Hypothalamus (tissue), 51 donors: ENCODE results near the gene CHST11.

Source experiments
- DNase-seq, 51 donors: peaks; one replicate each; lab custom pipeline; 2025; lab: John Stamatoyannopoulos, UW

The CHST11 gene

DNA sequence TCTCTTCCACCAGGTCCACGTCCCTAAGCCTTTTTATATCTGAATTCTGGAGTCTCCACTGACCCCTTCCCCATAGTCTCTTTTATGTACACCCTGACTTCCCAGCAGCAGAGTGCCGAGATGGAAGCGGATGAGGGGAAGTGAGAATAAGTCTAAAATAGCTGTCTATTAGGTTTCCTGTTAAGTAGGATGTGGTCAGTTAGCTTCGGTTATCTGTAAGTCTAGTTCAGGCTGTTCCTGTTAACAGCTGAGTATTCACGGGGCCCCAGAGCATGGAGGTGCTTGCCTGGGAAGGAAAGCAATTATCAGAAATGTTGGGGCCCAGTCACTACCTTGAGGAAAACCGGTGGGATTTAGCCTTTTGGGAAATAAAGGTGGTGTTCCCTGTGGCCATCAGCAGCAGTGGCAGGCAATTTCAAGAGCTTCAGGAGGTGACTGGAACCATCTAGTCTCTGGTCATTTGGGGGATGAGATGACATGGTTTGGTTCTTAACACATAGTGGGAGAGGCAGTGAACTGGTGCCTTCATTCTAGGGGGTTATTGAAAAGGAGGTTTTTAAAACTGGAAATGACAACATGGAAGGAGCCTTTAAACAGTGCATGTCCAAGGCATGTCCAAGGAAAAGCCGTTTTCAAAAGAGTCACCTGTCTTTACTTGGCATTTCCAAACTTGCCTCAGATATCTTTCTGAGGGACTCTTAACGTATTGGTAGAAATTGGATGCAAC, 21.8 kb downstream of the CHST11 start:
- peak in 1 of 51 donors; percentile 26 for DNase-seq

DNA sequence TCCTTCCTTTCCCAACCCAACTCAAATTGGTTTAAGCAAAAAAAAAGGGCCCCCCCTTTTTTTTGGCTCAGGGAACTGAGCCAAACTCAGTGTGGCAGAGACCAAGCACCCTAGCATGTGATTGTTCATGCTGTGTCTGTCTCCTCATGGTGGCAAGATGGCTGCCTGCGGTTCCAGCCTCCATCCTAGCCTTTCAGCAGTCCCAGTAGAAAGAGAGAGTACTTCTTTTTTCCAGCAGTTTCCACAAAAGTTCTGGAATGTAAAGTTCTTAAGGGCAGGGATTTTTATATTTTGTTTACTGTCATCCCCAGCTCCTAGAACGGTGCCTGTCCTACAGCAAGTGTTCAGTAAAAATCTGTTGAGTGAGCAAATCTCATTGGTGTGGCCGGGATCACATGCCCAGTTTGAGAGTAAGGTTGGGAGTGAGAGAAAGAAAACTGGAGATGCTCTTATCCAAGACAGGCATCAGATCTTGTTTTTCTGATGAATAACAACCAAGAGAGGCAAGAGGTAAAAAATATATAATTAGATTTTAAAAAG, 22.4 kb downstream of the CHST11 start:
- DNase-seq = no peak

DNA sequence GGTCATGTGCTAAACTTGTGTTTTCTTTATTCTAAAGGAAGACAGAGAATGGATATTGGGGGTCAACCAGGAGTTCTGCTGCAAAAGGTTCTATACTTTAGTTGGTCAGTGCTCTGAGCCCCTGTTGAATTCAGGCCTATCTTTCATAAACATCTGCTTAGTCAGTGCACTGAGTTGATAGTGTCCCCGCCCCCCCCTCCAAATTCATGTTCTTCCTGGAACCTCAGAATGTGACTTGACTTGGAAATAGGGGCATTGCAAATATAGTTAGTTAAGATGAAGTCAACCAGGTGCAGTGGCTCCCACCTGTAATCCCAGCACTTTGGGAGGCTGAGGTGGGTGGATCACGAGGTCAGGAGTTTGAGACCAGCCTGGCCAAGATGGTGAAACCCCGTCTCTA, 23.3 kb downstream of the CHST11 start:
- no peak for DNase-seq

DNA sequence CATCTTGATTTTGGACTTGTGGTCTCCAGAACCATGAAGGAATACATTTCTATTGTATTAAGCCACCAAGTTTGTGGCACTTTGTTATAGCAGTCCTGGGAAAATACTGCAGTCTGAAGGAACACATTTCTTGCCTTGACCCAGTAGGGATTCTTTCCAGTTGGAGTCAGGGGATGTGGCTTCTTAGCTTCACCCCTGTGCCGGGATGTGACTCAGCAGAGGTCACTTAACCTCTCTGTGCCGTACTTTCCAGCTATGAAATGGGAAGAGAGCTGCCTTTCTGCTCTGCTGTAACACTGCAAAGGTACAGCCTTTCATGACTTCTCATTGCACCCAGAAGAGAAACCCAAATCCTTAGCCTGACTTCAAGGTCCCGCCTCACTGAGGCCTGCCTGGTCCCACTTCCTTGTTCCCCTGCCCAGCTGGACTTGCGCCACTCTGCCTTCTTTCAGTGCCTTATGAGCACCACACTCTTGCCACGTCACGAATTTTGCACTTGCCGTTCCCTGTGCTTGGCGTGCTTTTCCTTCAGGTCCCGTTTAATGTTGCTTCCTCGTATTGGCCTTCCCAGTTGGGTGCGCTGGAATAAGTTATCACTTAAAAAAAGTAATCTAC, 24.2 kb downstream of the CHST11 start:
- peak in 17 of 51 donors; percentile 7 to 44 (median 21) for DNase-seq

DNA sequence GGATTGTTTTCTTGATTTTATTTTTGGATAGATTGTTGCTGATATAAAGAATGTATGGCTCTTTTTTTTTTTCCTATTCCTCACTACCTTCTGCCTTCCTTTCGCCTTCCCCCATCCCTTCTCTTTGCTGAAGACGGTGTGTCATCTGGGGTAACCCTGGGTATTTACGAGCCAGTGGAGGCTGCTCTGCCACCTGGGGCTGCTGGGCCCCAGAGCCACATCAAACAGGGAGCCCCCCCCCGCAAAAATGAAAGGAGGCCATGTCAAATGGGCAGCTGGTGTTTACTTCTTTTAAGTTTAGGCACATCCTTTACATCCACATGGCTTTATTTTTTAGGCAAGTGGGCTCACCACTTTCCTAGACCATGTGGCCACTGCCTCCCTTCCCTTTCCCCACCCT, 25.4 kb downstream of the CHST11 start:
- DNase-seq = no peak

DNA sequence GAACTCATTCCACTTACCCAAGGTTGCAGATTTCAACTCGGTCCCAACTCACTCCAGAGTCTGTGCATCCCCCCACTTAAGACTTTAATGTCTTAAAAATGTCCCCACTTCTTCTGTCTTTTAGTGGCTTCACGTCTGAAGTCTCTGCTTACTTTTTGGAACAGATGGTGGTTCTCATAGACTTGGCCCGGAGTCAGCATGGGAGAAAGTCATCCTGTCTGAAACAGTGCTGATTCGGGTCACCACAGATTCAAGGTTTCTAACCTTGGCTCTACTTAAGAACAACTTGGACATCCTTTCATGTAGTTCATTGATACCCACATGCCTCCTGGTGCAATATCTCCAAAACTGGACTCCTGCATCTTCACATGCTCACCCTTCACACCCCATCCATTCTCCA, 26.0 kb downstream of the CHST11 start:
- no peak for DNase-seq

DNA sequence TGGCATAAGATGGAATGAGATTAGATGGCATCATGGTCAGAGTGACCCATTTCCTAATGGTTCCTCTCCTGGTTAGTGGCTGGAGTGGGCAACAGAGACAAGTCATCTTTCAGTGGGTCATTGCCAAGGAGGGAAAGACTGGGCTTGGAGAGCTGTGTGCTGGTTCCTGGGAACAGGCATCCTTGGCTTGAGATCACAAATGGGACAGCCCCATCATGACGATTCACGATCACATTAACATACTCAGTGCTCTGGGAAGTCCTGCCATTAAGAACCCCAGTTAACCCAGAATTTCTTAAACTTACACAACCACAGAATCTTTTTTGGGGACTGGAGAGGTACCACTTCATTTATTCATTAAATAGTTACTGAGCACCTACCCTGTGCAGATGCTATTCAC, 27.3 kb downstream of the CHST11 start:
- no peak for DNase-seq

DNA sequence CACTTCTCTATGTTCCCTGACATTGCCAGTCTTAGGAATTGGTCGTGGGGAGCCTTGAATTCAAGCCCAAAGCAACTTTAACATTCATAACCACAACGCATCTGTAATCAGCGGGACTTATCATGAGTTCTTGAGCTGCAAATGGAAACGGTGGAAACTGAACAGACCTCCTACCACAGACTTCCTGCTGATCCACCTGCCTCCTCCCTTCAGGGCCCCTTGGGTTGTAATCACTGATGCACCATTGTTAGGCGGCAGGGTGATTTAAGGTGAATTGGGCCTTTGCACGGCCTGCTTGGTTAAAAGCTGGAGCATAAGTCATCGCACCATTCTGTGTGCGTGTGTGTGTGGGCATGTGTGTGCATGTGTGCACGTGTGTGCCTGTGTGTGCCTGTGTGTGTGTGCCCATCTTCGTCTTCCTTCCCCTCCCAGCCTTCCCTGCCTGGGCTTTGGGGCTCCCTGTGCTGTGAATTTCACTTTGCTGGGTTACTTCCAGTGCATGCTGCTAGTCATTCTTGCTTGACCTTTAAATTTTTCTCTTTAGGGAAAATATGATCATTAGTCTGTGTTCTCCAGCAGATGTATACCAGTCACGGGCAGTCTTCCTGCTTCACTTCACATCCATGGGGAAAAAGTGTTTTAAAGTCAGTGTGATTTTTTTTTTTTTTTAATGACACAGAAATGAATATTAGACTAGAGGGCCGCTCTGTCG, 29.1 kb downstream of the CHST11 start:
- DNase-seq = no peak

DNA sequence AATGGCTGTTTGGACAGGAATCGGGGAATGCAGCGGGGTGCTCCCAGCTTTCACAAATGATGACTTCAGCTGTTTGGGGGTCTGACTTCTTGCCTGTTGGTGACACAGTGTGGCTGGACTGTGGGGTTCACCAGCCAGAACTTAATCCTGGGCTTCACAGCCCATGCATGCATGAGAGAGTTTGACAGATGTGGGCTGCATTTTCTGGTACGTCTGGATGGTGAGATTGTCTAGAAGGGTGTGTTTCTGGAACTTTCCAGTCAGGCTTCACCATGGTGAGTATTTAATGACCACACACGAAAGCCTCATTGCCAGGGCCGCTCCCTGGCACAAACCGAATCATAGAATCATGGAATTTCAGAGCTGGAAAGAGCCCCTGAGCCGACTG, 29.6 kb downstream of the CHST11 start:
- no peak for DNase-seq

DNA sequence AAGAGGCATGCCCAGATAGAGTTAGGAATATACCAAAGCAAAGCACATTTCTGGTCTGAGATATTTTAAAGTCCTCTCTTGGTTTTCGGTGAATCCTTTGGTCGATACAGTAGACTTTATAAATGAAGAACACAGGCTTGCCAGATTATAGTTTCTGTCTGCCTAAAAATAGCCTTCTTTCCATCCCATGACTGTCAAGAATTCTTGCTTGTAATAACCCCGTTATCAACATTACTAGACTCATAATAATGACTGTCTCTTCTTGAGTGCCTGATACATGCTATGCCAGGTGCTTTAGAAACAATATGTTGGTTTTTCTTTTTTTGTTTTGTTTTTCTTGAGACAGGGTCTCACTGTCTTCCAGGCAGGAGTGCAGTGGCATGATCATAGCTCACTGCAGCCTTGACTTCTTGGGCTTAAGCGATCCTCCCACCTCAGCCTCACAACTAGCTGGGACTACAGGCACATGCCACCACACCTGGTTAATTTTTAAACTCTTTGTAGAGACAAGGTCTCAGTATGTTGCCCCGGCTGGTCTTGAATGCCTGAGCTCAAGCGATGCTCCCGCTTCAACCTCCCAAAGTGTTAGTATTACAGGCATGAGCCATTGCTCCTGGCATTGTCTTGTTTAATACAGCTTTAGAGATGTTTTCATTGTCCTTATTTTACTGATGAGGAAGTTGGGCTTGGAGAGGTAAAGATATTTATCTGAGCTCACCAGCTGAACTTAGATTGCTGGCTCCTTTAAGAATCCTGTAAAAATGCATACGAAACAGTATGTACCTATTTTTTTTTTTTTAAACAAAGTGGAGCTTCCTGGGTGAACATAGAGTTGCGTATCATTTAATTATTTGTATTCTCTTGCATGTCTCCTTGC, 30.4 kb downstream of the CHST11 start:
- DNase-seq = no peak

DNA sequence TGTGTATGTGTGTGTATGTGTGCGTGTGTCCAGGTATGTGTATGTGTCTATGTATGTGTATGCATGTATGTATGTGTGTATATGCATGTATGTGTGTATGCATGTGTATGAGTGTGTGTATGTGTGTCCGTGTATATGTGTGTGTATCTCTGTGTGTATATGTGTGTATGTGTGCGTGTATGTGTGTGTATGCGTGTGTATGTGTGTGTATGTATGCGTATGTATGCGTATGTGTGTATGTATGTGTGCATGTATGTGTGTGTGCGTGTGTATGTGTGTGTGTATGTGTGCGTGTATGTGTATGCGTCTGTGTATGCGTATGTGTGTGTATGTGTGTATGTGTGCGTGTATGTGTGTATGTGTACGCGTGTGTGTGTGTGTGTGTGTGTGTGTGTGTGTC, 31.6 kb downstream of the CHST11 start:
- DNase-seq = no peak

DNA sequence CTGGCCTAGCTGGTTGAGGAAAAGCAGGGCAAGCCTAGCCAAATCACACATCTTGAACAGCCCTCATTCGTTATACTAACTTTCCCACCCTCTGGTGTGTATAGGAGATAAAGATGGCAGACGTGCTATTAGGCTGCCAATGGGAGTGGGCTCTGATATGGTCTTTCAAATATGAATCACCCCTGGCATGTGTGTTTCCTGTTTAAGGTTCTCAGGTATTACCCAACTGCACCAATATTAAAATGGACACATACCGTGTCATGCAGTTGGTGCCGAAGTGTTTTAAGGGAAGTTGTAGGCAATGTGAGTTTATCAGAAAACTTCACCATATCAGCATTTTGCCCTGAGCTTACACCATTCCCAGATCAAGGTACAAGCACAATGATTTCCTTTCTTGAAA, 33.4 kb downstream of the CHST11 start:
- DNase-seq = no peak

DNA sequence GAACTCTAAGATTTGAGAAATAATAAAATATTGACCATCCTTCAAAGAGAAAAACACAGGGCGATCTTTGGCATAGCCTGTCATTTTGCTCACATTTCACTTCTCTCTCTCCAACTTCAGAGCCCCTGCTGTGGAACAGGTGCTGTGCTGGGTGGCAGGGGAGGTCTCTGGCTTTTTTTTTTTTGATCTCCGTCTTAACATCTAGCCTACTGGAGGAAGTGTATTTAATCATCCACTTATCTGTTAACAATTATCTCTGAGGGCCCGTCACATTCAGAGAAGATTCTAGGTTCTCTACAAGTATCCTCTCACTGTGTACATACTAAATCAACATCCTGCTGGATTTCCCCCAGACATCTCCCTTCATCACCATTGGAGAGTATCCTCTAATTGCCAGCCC, 34.1 kb downstream of the CHST11 start:
- DNase-seq = no peak

DNA sequence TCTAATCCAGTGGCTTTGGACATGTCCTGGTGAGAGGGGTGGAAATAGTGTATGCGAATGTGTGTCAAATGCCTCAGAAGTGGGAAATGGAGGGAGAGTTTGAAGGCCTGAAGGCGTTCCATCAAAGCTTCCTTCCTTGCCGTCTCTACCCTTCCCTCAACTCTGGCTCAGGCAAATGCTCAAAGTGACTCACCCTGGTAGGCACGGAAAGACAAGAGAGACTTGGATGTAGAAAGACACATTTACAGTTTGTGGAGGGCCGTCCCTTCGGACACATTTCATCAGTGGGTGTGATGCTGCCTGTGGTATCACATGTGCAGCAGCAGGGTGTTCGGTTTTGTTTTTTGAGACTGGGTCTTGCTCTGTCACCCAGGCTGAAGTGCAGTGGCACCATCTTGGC, 36.7 kb downstream of the CHST11 start:
- DNase-seq = no peak

DNA sequence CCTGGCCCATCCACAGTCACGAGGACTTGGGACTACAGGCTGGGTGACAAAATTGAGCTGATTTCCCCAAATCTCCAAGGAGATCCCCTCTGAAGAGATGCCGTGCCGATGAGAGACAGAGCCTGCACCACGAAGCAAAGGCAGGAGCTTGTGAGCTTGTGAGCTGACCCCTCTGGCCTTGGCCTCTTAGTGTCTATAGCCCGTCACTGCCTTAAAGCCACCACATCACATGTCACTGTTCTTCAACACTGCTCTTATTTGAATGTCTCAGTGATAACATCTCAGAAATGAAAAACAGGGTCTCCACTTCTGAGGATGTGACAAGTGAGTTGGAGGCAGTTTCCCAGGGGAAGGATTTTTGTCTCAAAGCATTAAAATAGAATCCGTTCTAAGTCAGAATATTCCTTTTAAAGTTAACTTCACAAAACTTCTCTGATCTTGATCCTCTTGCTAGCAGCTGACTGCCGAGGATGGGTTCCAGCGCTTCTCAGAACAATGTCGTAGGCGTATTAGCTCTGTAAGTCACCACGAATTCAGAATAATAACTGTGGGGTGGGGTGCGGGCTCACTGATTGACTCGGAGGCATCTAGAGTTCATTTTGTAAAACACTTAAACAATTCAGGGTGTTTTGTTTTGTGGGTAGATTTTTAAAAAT, 37.5 kb downstream of the CHST11 start:
- peak in 3 of 51 donors; percentile 6 to 46 (median 45) for DNase-seq

DNA sequence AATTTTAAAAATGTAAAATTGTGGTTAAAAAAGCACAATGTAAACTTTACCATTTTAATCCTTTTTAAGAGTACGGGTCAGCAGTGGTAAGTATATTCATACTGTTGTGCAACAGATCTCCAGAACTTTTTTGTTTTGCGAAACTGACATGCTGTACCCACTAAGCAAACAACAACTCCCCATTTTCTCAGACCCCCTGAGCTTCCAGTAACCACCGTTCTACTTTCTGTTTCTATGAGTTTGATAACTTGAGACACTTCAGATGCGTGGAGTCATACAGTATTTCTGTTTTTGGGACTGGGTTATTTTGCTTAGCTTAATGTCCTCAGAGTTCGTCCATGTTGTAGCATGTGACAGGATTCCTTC, 38.0 kb downstream of the CHST11 start:
- DNase-seq = no peak

DNA sequence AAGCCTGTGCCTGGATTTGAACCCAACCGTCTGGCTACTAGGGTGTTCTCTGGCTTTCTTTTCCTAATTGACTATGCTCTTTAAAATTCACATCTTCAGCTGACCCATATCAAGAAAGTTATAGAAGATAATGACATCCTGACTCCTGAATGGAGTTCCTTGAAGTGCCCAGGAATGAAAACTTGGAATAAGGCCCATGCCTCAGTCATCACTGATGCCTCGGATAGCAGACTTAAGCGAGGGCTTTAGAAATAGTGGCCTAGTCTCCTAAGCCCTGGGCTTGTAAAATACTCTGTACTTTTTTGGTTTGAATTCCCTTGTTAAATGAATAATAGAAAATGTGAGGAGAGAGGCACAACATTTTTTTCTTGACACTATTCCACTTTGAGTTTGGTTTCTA, 39.0 kb downstream of the CHST11 start:
- DNase-seq = no peak

DNA sequence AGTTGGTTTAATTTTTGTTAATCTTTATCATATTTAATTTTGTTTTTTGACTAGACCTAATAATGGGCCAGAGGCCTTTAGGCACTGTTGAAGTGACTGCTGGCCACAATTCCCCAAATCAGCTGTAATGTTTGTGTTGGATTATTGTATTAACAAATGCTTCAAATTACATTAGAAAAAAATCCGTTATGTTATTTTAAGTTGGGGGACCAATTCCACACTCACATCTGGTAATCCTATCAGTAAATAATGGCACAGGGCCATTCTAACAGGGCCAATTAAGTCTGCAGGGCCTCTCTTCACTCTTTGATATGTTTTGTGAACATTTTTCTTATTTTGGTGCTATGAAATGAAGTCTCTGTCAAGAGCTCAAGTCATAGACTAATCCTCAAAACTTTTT, 39.6 kb downstream of the CHST11 start:
- DNase-seq = no peak

DNA sequence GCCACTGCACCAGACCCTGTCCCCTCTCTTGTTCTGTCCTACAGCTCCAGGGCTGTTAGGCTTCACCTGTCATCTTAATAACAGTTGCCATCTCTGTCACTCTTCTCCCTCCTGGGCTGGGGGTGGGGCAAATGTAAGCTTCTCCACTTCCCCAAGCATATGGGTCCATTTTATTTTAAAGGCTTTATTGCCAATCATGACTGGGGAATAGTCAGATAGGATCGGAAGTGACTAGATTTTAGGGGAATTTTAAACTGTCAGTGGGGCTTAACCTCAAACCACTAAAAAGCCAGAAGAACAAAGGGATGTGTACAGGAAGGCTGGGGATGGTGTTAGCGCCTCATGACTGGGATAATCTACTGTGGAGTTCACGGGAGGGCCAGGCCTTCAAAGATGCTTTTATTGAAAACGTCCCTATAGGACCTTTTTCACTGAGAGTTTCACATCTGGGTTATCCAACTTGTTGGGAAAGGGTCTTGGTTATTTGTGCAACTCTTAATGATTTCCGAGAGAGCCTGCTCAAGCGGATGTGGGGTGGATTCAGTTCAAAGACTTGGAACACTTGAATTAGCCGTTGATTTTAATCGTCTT, 41.6 kb downstream of the CHST11 start:
- DNase-seq = no peak
